HEK293 (cell line): ENCODE measurements around the gene LRP10.
A peak's percentile ranks its signal among the peaks of the same experiment; 100 is the strongest.

Experiments
- GLI2 ChIP-seq: fragments of 450-650 bp; formaldehyde crosslinking; IDR thresholded peaks from 2 replicates; pipeline ENCODE4; 2017; ENCODE audit warnings: missing biosample characterization, missing genetic modification characterization, low read depth, borderline replicate concordance
- HOXD13 ChIP-seq: sonication (generic); formaldehyde crosslinking; IDR thresholded peaks from 2 replicates; pipeline ENCODE4 v1.8.0; 2022; ENCODE audit warnings: missing genetic modification reagents, borderline replicate concordance
- KLF10 ChIP-seq: fragments of 450-650 bp; IDR thresholded peaks from 2 replicates; pipeline ENCODE4 v1.5.1; 2018; ENCODE audit warnings: missing biosample characterization, mild to moderate bottlenecking, missing genetic modification characterization
- KLF8 ChIP-seq: fragments of 450-650 bp; formaldehyde crosslinking; IDR thresholded peaks from 2 replicates; pipeline ENCODE4 v1.5.1; 2016; ENCODE audit warnings: missing biosample characterization, missing genetic modification characterization
- SALL2 ChIP-seq: fragments of 450-650 bp; formaldehyde crosslinking; IDR thresholded peaks from 2 replicates; pipeline ENCODE4 v1.5.0; 2017; ENCODE audit warnings: missing biosample characterization, mild to moderate bottlenecking, missing genetic modification characterization, borderline replicate concordance
- SP2 ChIP-seq: fragments of 450-650 bp; formaldehyde crosslinking; IDR thresholded peaks from 2 replicates; pipeline ENCODE4 v1.5.1; 2016; ENCODE audit warnings: missing biosample characterization, missing genetic modification characterization
- TSHZ1 ChIP-seq: fragments of 450-650 bp; formaldehyde crosslinking; IDR thresholded peaks from 2 replicates; pipeline ENCODE4 v1.5.1; 2016; ENCODE audit warnings: missing biosample characterization, missing genetic modification characterization, borderline replicate concordance
- ZIC2 ChIP-seq: fragments of 450-650 bp; formaldehyde crosslinking; IDR thresholded peaks from 2 replicates; pipeline ENCODE4 v1.5.1; 2016; ENCODE audit warnings: missing biosample characterization, missing genetic modification characterization
- ZNF223 ChIP-seq: fragments of 450-650 bp; formaldehyde crosslinking; IDR thresholded peaks from 2 replicates; pipeline ENCODE4 v1.5.1; 2016; ENCODE audit warnings: missing biosample characterization, missing genetic modification characterization
- ZNF292 ChIP-seq: fragments of 450-650 bp; formaldehyde crosslinking; IDR thresholded peaks from 2 replicates; pipeline ENCODE4 v1.5.1; 2016; ENCODE audit warnings: low read depth, missing biosample characterization, missing genetic modification characterization, borderline replicate concordance
- ZNF423 ChIP-seq: fragments of 450-650 bp; formaldehyde crosslinking; IDR thresholded peaks from 2 replicates; pipeline ENCODE4 v1.5.1; 2016; ENCODE audit warnings: missing biosample characterization, missing genetic modification characterization
- ZNF514 ChIP-seq: fragments of 450-650 bp; formaldehyde crosslinking; IDR thresholded peaks from 2 replicates; pipeline ENCODE4 v1.5.1; 2016; ENCODE audit warnings: missing biosample characterization, missing genetic modification characterization
- ZNF560 ChIP-seq: fragments of 450-650 bp; formaldehyde crosslinking; IDR thresholded peaks from 2 replicates; pipeline ENCODE4 v1.5.1; 2017; ENCODE audit warnings: missing biosample characterization, missing genetic modification characterization, borderline replicate concordance
- ZNF561 ChIP-seq: fragments of 450-650 bp; IDR thresholded peaks from 2 replicates; pipeline ENCODE4 v1.5.1; 2018; ENCODE audit warnings: missing biosample characterization, missing genetic modification characterization, borderline replicate concordance
- ZNF580 ChIP-seq: fragments of 450-650 bp; formaldehyde crosslinking; IDR thresholded peaks from 2 replicates; pipeline ENCODE4 v1.5.1; 2016; ENCODE audit warnings: missing biosample characterization, missing genetic modification characterization
- ZNF600 ChIP-seq: fragments of 450-650 bp; formaldehyde crosslinking; IDR thresholded peaks from 2 replicates; pipeline ENCODE4 v1.5.1; 2016; ENCODE audit warnings: missing biosample characterization, missing genetic modification characterization
- ZNF654 ChIP-seq: fragments of 450-650 bp; formaldehyde crosslinking; IDR thresholded peaks from 2 replicates; pipeline ENCODE4 v1.5.1; 2016; ENCODE audit warnings: low read depth, missing biosample characterization, missing genetic modification characterization
- ZNF843 ChIP-seq: fragments of 450-650 bp; formaldehyde crosslinking; IDR thresholded peaks from 2 replicates; pipeline ENCODE4 v1.5.1; 2016; ENCODE audit warnings: missing biosample characterization, missing genetic modification characterization
- TF ChIP-seq, protein P1 (sequence below): fragments of 450-650 bp; formaldehyde crosslinking; conservative IDR thresholded peaks from 2 replicates; pipeline ENCODE4 v1.5.1; 2016; ENCODE audit warnings: low read depth, missing biosample characterization, missing genetic modification characterization
- TF ChIP-seq, protein P2 (sequence below): fragments of 450-650 bp; formaldehyde crosslinking; IDR thresholded peaks from 2 replicates; pipeline ENCODE4 v1.5.0; 2017; ENCODE audit warnings: missing biosample characterization, missing genetic modification characterization, borderline replicate concordance
- TF ChIP-seq, protein P3 (sequence below): fragments of 450-650 bp; formaldehyde crosslinking; conservative IDR thresholded peaks from 2 replicates; pipeline ENCODE4 v1.5.1; 2016; ENCODE audit warnings: low read depth, missing biosample characterization, missing genetic modification characterization
- TF ChIP-seq, protein P4 (sequence below): fragments of 450-650 bp; formaldehyde crosslinking; IDR thresholded peaks from 2 replicates; pipeline ENCODE4 v1.5.1; 2017; ENCODE audit warnings: missing biosample characterization, missing genetic modification characterization

LRP10 gene

DNA sequence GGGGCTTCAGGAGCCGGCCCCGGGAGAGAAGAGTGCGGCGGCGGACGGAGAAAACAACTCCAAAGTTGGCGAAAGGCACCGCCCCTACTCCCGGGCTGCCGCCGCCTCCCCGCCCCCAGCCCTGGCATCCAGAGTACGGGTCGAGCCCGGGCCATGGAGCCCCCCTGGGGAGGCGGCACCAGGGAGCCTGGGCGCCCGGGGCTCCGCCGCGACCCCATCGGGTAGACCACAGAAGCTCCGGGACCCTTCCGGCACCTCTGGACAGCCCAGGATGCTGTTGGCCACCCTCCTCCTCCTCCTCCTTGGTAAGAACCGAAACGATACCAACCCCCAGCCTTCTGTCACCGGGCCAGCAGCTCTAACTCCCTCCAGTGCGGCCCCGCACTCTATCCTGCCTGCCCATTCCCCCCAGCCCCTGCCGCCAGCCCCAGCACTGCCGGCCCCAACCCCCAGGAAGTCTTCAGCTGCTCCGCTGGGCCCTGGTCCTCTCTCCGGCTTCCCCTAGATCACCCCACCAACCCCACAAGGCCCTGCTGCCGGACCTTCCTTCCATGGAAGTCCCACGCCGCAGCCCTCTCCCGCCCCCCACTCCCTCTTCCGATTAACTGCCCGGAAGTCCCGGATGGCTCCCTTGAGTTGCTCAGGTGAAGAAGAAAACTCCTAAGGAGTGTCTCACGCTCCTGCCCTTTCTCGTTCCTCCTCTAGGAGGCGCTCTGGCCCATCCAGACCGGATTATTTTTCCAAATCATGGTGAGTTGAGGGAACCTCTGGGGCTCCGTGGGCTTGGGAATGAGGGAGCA lies 693 bp downstream of the LRP10 start (continued):
- 0 out of 2 replicates have a peak, but pooled peaks have one; percentile 42 for TF ChIP-seq KLF8 (tag by site-specific recombination)
- TF ChIP-seq, protein P1, sequence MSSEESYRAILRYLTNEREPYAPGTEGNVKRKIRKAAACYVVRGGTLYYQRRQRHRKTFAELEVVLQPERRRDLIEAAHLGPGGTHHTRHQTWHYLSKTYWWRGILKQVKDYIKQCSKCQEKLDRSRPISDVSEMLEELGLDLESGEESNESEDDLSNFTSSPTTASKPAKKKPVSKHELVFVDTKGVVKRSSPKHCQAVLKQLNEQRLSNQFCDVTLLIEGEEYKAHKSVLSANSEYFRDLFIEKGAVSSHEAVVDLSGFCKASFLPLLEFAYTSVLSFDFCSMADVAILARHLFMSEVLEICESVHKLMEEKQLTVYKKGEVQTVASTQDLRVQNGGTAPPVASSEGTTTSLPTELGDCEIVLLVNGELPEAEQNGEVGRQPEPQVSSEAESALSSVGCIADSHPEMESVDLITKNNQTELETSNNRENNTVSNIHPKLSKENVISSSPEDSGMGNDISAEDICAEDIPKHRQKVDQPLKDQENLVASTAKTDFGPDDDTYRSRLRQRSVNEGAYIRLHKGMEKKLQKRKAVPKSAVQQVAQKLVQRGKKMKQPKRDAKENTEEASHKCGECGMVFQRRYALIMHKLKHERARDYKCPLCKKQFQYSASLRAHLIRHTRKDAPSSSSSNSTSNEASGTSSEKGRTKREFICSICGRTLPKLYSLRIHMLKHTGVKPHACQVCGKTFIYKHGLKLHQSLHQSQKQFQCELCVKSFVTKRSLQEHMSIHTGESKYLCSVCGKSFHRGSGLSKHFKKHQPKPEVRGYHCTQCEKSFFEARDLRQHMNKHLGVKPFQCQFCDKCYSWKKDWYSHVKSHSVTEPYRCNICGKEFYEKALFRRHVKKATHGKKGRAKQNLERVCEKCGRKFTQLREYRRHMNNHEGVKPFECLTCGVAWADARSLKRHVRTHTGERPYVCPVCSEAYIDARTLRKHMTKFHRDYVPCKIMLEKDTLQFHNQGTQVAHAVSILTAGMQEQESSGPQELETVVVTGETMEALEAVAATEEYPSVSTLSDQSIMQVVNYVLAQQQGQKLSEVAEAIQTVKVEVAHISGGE (tag by site-specific recombination) = peak; percentile 60
- TF ChIP-seq ZNF561 = no peak
- TF ChIP-seq ZNF654 (tag by site-specific recombination) = peak; percentile 44
- no peak for TF ChIP-seq KLF10
- no peak for TF ChIP-seq GLI2
- TF ChIP-seq, protein P2, sequence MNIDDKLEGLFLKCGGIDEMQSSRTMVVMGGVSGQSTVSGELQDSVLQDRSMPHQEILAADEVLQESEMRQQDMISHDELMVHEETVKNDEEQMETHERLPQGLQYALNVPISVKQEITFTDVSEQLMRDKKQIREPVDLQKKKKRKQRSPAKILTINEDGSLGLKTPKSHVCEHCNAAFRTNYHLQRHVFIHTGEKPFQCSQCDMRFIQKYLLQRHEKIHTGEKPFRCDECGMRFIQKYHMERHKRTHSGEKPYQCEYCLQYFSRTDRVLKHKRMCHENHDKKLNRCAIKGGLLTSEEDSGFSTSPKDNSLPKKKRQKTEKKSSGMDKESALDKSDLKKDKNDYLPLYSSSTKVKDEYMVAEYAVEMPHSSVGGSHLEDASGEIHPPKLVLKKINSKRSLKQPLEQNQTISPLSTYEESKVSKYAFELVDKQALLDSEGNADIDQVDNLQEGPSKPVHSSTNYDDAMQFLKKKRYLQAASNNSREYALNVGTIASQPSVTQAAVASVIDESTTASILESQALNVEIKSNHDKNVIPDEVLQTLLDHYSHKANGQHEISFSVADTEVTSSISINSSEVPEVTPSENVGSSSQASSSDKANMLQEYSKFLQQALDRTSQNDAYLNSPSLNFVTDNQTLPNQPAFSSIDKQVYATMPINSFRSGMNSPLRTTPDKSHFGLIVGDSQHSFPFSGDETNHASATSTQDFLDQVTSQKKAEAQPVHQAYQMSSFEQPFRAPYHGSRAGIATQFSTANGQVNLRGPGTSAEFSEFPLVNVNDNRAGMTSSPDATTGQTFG = no peak
- TF ChIP-seq, protein P3, sequence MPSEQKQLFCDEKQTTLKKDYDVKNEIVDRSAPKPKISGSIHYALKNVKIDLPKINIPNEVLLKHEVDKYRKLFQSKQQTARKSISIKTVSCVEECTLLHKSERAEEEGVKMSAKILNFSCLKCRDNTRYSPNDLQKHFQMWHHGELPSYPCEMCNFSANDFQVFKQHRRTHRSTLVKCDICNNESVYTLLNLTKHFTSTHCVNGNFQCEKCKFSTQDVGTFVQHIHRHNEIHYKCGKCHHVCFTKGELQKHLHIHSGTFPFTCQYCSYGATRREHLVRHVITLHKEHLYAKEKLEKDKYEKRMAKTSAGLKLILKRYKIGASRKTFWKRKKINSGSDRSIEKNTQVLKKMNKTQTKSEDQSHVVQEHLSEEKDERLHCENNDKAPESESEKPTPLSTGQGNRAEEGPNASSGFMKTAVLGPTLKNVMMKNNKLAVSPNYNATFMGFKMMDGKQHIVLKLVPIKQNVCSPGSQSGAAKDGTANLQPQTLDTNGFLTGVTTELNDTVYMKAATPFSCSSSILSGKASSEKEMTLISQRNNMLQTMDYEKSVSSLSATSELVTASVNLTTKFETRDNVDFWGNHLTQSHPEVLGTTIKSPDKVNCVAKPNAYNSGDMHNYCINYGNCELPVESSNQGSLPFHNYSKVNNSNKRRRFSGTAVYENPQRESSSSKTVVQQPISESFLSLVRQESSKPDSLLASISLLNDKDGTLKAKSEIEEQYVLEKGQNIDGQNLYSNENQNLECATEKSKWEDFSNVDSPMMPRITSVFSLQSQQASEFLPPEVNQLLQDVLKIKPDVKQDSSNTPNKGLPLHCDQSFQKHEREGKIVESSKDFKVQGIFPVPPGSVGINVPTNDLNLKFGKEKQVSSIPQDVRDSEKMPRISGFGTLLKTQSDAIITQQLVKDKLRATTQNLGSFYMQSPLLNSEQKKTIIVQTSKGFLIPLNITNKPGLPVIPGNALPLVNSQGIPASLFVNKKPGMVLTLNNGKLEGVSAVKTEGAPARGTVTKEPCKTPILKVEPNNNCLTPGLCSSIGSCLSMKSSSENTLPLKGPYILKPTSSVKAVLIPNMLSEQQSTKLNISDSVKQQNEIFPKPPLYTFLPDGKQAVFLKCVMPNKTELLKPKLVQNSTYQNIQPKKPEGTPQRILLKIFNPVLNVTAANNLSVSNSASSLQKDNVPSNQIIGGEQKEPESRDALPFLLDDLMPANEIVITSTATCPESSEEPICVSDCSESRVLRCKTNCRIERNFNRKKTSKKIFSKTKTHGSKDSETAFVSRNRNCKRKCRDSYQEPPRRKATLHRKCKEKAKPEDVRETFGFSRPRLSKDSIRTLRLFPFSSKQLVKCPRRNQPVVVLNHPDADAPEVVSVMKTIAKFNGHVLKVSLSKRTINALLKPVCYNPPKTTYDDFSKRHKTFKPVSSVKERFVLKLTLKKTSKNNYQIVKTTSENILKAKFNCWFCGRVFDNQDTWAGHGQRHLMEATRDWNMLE (tag by site-specific recombination) = no peak
- peak; percentile 92 for TF ChIP-seq ZNF423 (tag by site-specific recombination)
- no peak for TF ChIP-seq ZNF560
- no peak for TF ChIP-seq TSHZ1
- TF ChIP-seq ZNF514 = no peak
- no peak for TF ChIP-seq ZNF292 (tag by site-specific recombination)
- no peak for TF ChIP-seq HOXD13 (CRISPR knock-in tag)
- TF ChIP-seq ZNF600 = no peak
- no peak for TF ChIP-seq ZIC2 (tag by site-specific recombination)
- TF ChIP-seq, protein P4, sequence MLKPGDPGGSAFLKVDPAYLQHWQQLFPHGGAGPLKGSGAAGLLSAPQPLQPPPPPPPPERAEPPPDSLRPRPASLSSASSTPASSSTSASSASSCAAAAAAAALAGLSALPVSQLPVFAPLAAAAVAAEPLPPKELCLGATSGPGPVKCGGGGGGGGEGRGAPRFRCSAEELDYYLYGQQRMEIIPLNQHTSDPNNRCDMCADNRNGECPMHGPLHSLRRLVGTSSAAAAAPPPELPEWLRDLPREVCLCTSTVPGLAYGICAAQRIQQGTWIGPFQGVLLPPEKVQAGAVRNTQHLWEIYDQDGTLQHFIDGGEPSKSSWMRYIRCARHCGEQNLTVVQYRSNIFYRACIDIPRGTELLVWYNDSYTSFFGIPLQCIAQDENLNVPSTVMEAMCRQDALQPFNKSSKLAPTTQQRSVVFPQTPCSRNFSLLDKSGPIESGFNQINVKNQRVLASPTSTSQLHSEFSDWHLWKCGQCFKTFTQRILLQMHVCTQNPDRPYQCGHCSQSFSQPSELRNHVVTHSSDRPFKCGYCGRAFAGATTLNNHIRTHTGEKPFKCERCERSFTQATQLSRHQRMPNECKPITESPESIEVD (tag by site-specific recombination) = no peak
- TF ChIP-seq ZNF223 = no peak
- peak; percentile 80 for TF ChIP-seq SP2 (tag by site-specific recombination)
- TF ChIP-seq ZNF843 (tag by site-specific recombination) = no peak
- no peak for TF ChIP-seq ZNF580 (tag by site-specific recombination)
- TF ChIP-seq SALL2 (tag by site-specific recombination) = no peak
